ACC112 (cell line): ENCODE results near the gene STT3B.

Source experiments
- H2AFZ ChIP-seq: fragments of 200-600 bp; sonication (generic); one replicate; pipeline ENCODE4 v1.6.0; 2017; ENCODE audit warnings: antibody characterized with exemption, low read length; ENCODE audit not compliant: unreplicated experiment
- H3K27ac ChIP-seq: fragments of 200-600 bp; sonication (generic); 2 replicates; pipeline ENCODE4 v1.5.1; 2014; ENCODE audit warnings: low read depth, mild to moderate bottlenecking, antibody characterized with exemption, low read length, moderate library complexity
- H3K27me3 ChIP-seq: fragments of 200-600 bp; sonication (generic); 2 replicates; pipeline ENCODE4 v1.6.1; 2014; ENCODE audit warnings: mild to moderate bottlenecking, antibody characterized with exemption, low read length, moderate library complexity, mixed read lengths; ENCODE audit not compliant: insufficient read depth
- H3K36me3 ChIP-seq: fragments of 200-600 bp; sonication (generic); 2 replicates; pipeline ENCODE4 v1.6.1; 2016; ENCODE audit warnings: mild to moderate bottlenecking, antibody characterized with exemption, low read length, moderate library complexity, mixed read lengths; ENCODE audit not compliant: insufficient read depth
- H3K4me1 ChIP-seq: fragments of 200-600 bp; sonication (generic); one replicate; pipeline ENCODE4 v1.6.1; 2016; ENCODE audit warnings: low read length, mixed read lengths; ENCODE audit not compliant: insufficient read depth, unreplicated experiment, control insufficient read depth
- H3K4me3 ChIP-seq: fragments of 200-600 bp; sonication (generic); 2 replicates; pipeline ENCODE4 v1.5.1; 2014; ENCODE audit warnings: mild to moderate bottlenecking, low read depth, low read length
- H3K79me2 ChIP-seq: fragments of 200-600 bp; sonication (generic); one replicate; pipeline ENCODE4 v1.6.0; 2016; ENCODE audit warnings: low read length; ENCODE audit not compliant: control insufficient read depth, unreplicated experiment, insufficient read depth

The STT3B gene

DNA sequence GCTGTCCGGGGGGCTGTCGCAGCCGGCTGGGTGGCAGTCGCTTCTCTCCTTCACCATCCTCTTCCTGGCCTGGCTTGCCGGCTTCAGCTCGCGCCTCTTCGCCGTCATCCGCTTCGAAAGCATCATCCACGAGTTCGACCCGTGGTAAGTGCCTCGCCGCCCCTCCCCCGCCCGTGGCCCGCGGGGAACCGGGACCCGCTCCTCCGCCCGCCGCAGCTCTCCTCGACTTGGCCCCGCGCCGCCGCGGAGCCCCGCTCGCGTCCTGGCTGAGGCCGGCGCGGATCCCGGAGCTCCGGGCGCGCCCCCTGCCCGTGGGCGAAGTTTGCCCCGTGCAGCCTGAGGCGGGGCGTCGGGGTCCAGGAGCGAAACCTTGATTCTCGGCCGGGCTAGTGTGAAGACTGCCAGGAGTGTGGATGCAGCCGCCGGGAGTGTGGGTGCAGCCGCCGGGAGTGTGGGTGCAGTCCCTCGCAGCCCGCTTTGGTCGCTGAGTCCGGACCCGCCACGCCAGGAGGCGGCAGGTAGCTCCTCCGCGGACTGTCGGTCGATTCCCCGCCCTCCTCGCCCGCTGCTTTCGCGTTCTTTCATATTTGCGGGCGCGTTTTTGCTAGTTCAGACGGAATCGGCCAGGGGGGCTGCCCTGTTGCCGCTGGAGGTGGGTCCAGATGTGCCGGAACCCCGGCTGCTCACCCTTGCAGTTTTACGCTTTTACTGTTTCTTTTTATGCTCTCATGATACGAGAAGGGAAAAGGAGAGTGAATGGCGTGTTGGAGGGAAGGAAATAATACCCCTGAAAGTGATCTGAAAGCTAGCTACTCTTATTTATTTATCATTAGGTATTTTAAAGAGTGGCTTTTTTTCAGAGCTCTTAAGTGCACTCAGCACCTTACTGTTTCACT is 692 bp downstream of the STT3B start:
- Histone ChIP-seq H3K27ac (peak overlapping the region; percentile 92), H3K4me3 (peak overlapping the region; percentile 73), H3K27me3 (no peaks in the 10 kb centered on the region), H3K4me1 (peaks cover 21% of the 10 kb centered on the region), H3K79me2 (peaks cover 60% of the 10 kb centered on the region), H2AFZ (peak overlapping the region; percentile 77), H3K36me3 (no peaks in the 10 kb centered on the region)

DNA sequence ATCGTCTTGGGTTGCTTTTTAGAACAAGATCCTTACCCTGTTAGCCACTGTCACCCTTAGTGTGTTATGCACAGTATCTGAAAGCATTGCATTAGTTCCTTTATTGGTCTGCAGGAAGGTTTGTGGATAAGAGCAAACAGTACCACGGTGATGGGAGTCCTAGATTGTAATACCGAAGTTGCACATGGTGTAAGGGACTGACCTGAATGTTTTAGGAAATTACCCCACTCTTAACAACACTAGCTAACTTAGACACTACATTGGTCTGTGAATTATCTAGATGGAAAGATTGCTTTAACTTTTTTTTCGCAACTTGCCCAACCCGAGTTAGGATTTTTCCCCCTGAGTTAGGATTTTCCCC is 1.3 kb downstream of the STT3B start:
- Histone ChIP-seq H3K79me2 (peaks cover 66% of the 10 kb centered on the region), H3K27ac (no peak overlapping the region), H2AFZ (no peak overlapping the region)

DNA sequence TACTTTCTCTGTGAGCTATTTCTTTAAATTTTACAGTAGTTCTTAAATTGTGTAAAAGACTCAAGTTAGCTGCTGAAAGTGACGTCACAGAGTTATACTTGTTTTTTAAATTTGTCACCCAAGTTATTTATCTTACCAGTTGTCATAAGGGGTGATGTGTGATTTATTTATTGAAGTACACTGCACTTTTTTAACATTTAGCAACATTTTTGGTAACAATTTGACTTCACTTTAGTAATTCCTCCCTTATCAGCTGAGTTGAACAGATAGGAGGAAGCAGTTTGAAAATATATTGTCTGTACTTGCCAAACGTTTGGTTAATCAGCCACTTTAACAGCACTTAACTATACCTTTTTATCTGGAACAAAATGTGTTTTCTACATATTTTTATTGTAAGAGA is 3.8 kb downstream of the STT3B start:
- Histone ChIP-seq H3K27ac (no peak overlapping the region), H3K4me3 (0 out of 2 replicates have a peak overlapping the region, but pooled peaks have one; percentile 29), H3K36me3 (no peaks in the 10 kb centered on the region), H3K27me3 (no peaks in the 10 kb centered on the region), H3K4me1 (peaks cover 17% of the 10 kb centered on the region), H3K79me2 (peaks cover 84% of the 10 kb centered on the region), H2AFZ (no peak overlapping the region)

More for the DNA sequence above, 1.3 kb downstream of the STT3B start:
- Histone ChIP-seq H3K4me1 (peaks cover 21% of the 10 kb centered on the region), H3K4me3 (peak overlapping the region; percentile 73), H3K36me3 (no peaks in the 10 kb centered on the region), H3K27me3 (no peaks in the 10 kb centered on the region)

DNA sequence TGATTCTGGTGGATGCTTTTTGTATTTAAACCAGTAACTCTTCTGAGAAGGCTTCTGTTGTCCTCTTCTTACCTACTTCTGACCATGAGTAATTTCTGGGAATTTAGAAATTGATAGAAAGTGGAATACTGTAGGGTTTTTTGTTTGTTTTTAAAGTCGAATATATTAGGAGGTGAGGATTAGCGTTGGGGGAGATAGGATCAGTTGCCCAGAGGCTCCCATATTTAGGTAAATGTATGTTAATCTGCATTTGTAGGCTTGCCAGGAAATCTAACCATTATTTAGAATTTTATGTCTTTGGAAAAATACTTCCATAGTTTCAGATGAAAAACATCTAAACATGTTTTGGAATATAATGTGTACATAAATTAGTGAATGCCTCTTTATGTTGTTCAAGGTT is 6.1 kb downstream of the STT3B start:
- H3K4me3 ChIP-seq = no peak overlapping the region
- H3K36me3 ChIP-seq = no peaks in the 10 kb centered on the region
- H3K4me1 ChIP-seq = peaks cover 25% of the 10 kb centered on the region
- H3K27ac ChIP-seq = no peak overlapping the region
- H2AFZ ChIP-seq = no peak overlapping the region
- H3K79me2 ChIP-seq = peaks cover 96% of the 10 kb centered on the region
- no peaks in the 10 kb centered on the region for H3K27me3 ChIP-seq

DNA sequence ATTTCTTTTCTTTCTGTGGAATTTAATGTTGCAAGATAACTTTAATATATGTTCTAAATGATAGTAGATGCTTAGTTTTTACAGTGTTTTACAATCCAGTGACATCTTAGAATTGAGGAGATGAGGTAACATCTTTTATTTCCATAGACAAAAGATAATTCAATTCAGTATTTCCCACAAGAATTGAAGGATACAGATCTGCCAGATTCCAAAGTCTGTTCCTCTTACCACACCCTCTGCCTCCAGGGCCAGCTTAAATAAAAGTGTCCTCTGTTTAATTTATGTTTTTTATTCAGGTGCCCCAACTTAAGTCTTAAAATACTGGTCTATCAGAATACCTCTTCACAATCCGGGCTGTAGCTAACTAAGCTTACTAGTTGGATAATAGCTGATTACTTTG is 6.5 kb downstream of the STT3B start:
- H3K4me1 ChIP-seq = peaks cover 29% of the 10 kb centered on the region
- no peaks in the 10 kb centered on the region for H3K27me3 ChIP-seq
- H3K36me3 ChIP-seq = no peaks in the 10 kb centered on the region
- H3K79me2 ChIP-seq = peaks cover 96% of the 10 kb centered on the region
- H3K27ac ChIP-seq = no peak overlapping the region
- H2AFZ ChIP-seq = no peak overlapping the region
- H3K4me3 ChIP-seq = no peak overlapping the region

DNA sequence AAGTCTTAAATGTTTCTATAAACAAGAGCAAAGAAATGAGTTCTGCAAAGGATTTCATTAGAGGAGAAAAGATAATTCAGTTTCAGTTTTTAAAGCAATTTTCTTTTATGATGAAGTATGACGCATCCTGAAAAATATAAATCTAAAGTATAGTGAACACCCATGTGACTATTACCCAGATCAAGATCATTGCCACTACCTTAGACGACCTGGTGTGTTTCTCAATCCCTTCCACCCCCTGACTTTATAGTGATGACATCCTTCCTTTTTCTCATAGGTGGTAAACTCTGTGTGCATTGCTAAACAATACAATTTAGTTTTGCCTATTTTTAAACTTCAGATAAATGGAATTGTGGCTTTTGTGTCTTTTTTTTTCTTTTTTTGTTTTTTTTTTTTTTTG is 8.4 kb downstream of the STT3B start:
- no peak overlapping the region for H3K27ac ChIP-seq
- no peak overlapping the region for H3K4me3 ChIP-seq
- H3K4me1 ChIP-seq = peaks cover 24% of the 10 kb centered on the region

DNA sequence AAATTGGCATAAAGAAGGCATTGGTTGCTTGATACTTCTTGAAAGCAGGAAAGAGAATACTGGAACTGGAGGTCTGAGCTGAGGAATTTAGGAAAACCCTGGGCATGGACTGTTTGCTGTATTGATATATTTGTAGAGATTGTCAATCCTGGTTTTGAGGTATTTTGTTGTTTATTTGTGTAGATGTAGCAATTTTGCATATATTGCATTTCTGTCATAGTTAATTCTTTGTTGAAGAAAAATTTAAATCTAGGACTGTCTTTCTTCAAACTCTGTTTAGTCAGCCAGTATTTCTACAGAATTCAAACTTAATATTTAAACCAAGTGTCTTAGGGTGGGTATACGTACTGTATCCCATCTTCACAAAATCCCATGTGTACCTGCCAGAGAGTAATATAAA is 9.5 kb downstream of the STT3B start:
- Histone ChIP-seq H3K79me2 (peaks cover 94% of the 10 kb centered on the region), H3K27ac (no peak overlapping the region), H2AFZ (no peak overlapping the region), H3K4me3 (no peak overlapping the region), H3K36me3 (no peaks in the 10 kb centered on the region), H3K4me1 (peaks cover 27% of the 10 kb centered on the region), H3K27me3 (no peaks in the 10 kb centered on the region)

More for the DNA sequence above, 8.4 kb downstream of the STT3B start:
- Histone ChIP-seq H3K27me3 (no peaks in the 10 kb centered on the region), H2AFZ (no peak overlapping the region), H3K36me3 (no peaks in the 10 kb centered on the region), H3K79me2 (peaks cover 95% of the 10 kb centered on the region)

DNA sequence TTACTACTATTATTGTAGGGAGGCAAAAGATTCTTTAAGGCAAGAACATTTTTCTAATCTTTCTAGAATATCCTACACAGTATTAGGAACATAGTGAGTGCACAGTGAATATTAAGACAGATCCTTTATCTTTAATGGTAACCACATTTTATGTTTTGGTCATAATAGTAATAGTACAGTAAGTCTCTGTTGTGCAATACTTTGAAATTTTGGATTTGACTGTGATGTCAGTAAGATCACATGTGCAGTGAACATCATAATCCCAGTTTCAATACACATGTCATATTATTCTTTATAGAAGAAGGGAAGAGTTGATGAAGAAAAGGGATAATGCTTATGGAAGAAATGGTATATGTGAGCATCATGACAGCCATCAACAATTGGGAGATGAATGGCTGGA is 10.7 kb downstream of the STT3B start:
- H3K36me3 ChIP-seq = no peaks in the 10 kb centered on the region
- no peaks in the 10 kb centered on the region for H3K27me3 ChIP-seq
- H2AFZ ChIP-seq = no peak overlapping the region
- H3K4me3 ChIP-seq = no peak overlapping the region
- H3K79me2 ChIP-seq = peaks cover 92% of the 10 kb centered on the region
- no peak overlapping the region; the same call in 1 of the 2 replicates for H3K27ac ChIP-seq
- peaks cover 36% of the 10 kb centered on the region for H3K4me1 ChIP-seq

DNA sequence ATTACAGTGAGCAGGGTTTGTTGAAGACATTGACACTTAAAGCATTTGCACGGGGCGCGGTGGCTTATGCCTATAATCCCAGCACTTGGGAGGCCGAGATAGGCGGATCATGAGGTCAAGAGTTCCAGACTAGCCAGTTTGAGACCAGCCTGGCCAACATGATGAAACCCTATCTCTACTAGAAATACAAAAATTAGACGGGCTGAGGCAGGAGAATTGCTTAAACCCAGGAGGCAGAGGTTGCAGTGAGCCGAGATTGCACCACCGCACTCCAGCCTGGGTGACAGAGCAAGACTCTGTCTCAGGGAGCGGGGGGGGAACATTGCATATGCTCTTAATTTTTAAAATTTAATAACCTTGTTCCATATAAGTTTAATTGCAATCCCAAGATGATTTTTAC is 11.9 kb downstream of the STT3B start:
- H3K36me3 ChIP-seq = no peaks in the 10 kb centered on the region
- H3K4me3 ChIP-seq = no peak overlapping the region; the same call in 1 of the 2 replicates
- H2AFZ ChIP-seq = no peak overlapping the region
- H3K27me3 ChIP-seq = no peaks in the 10 kb centered on the region
- H3K27ac ChIP-seq = no peak overlapping the region
- H3K4me1 ChIP-seq = peaks cover 36% of the 10 kb centered on the region
- H3K79me2 ChIP-seq = peaks cover 90% of the 10 kb centered on the region

DNA sequence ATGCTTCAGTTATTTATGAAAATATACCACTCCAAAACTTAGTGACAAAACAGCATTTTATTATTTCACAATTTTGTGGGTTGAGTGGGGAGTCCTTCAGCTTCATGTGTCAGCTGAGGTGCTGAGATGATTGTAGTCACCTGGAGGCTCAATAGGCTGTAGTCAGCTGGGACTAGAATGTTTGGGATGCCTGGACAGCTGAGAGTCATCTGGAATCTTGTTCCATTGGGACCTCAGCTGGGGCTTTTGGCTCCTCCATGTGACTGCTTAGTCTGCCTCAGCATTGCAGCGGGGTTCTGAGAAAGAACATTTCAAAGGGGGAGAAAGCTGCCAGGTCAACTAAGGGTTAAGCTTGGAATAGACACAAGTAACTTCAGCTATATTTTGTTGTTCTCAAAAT is 13.4 kb downstream of the STT3B start:
- Histone ChIP-seq H3K4me1 (peaks cover 43% of the 10 kb centered on the region), H3K27ac (no peak overlapping the region), H3K4me3 (no peak overlapping the region), H3K36me3 (no peaks in the 10 kb centered on the region), H3K79me2 (peaks cover 92% of the 10 kb centered on the region), H2AFZ (no peak overlapping the region), H3K27me3 (no peaks in the 10 kb centered on the region)

DNA sequence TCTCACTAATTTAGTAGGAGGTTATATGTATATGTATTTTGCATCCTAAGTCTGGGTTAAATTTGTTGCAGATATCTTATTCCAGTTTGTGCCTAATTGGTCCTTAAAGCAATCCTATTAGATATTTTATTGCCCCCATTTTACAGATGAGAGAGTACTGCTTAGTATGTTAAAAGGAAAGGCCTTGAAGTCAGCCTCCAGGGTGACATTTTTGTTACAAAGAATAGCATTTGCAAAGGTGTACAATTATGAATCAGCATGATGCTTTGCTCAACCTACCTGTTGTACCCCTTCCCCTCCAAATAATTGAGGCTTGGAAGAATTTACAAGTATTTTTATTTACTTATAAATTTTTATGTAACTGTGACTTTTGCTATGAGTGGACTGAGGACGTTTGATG is 14.0 kb downstream of the STT3B start:
- no peak overlapping the region for H3K27ac ChIP-seq
- H3K27me3 ChIP-seq = no peaks in the 10 kb centered on the region
- no peak overlapping the region for H2AFZ ChIP-seq
- peaks cover 92% of the 10 kb centered on the region for H3K79me2 ChIP-seq
- H3K4me1 ChIP-seq = peaks cover 43% of the 10 kb centered on the region
- H3K36me3 ChIP-seq = no peaks in the 10 kb centered on the region
- H3K4me3 ChIP-seq = no peak overlapping the region
